Smooth muscle cell (in vitro differentiated cells): ENCODE measurements around the gene CD99. TPM values are rescaled to one million over a fixed set of nuclear protein-coding genes. Genes with fewer than 3 reads are reported as not detected.
"Not testable (repeated sequence)": the region's sequence is repeated elsewhere in the genome, so short reads cannot be mapped to it uniquely, and the experiment has no call there.

Experiments used
- DNase-seq: peaks from one replicate; lab custom pipeline; 2025; ENCODE audit not compliant: unreplicated experiment; lab: John Stamatoyannopoulos, UW
- H2AFZ ChIP-seq: fragments of 200-600 bp; sonication (generic); 2 replicates; pipeline ENCODE4 v1.6.0; 2016; ENCODE audit warnings: antibody characterized with exemption, low read depth, mild to moderate bottlenecking
- H3F3A ChIP-seq: fragments of 200-600 bp; sonication (generic); 2 replicates; pipeline ENCODE4 v1.6.0; 2017; ENCODE audit warnings: antibody characterized with exemption, low read depth
- H3K27ac ChIP-seq: fragments of 200-600 bp; sonication (generic); 2 replicates; pipeline ENCODE4 v1.5.1; 2016; ENCODE audit warnings: low read depth, mild to moderate bottlenecking
- H3K27me3 ChIP-seq: fragments of 200-600 bp; sonication (generic); 2 replicates; pipeline ENCODE4 v1.6.1; 2016; ENCODE audit warnings: low read depth, mild to moderate bottlenecking
- H3K36me3 ChIP-seq: fragments of 200-600 bp; sonication (generic); 2 replicates; pipeline ENCODE4 v1.5.1; 2016; ENCODE audit warnings: low read depth
- H3K4me1 ChIP-seq: fragments of 200-600 bp; sonication (generic); 2 replicates; pipeline ENCODE4 v1.5.1; 2016; ENCODE audit warnings: low read depth
- H3K4me2 ChIP-seq: fragments of 200-600 bp; sonication (generic); 2 replicates; pipeline ENCODE4 v1.6.0; 2016; ENCODE audit warnings: mild to moderate bottlenecking
- H3K4me3 ChIP-seq: fragments of 200-600 bp; sonication (generic); 2 replicates; pipeline ENCODE4 v1.5.1; 2016; ENCODE audit warnings: mild to moderate bottlenecking
- H3K79me2 ChIP-seq: fragments of 200-600 bp; sonication (generic); 2 replicates; pipeline ENCODE4 v1.6.0; 2016; ENCODE audit warnings: low read depth, mild to moderate bottlenecking
- H3K9ac ChIP-seq: fragments of 200-600 bp; sonication (generic); 2 replicates; pipeline ENCODE4 v1.6.0; 2016; ENCODE audit warnings: low read depth
- H3K9me3 ChIP-seq: fragments of 200-600 bp; sonication (generic); replicated peaks from 2 replicates; pipeline ENCODE4 v1.5.1; 2016; ENCODE audit warnings: low read depth
- H4K20me1 ChIP-seq: fragments of 200-600 bp; sonication (generic); 2 replicates; pipeline ENCODE4 v1.6.0; 2016; ENCODE audit warnings: low read depth
- WGBS: methylation state at CpG from one replicate; pipeline ENCODE4 v1.1.7; 2016; ENCODE audit warnings: low lambda C conversion rate; 5-methylcytosine and 5-hydroxymethylcytosine counted together
- polyA plus RNA-seq: library from polyadenylated mRNA; unstranded; fragments of >200 nt; fragmentation: Nextera tagmentation; extraction: Ambion mirVana; gene quantifications from 2 replicates; pipeline ENCODE4 v1.2.1, GENCODE V29; 2016
- total RNA-seq: library from RNA; depleted of rRNA; stranded (reverse); fragments of >200 nt; gene quantifications from 2 replicates; pipeline ENCODE4 v1.2.3, GENCODE V29; 2014
- TF ChIP-seq, protein P1 (sequence below): fragments of 200-600 bp; sonication (generic); IDR thresholded peaks from 2 replicates; pipeline ENCODE4 v1.5.1; 2017; ENCODE audit warnings: borderline replicate concordance, mild to moderate bottlenecking, antibody characterized with exemption; ENCODE audit not compliant: insufficient read depth, poor library complexity, severe bottlenecking

The CD99 gene
- total and polyA plus RNA-seq, 2 experiments from 2014 or later = 647 to 1,373 TPM

DNA sequence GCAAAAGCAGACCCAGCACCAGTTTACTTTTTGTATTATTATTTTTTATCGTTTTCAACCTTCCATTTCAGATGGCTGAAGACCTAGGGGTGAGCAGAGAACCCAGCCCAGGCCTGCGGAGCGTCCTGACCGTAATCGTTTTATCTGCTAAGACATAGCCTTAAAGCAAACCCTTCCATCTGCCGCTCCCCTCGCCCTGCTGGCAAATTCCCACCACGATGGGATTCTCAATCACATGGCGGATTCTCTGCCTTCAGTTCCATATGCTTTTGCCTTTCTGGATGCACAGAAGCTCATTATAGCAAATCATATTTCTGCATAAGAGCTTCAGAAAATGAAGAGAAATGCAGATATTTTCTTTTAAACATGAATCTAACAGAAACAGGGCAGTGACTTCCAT is 42.2 kb downstream of the CD99 start:
- Histone ChIP-seq H4K20me1 (peaks cover 4% of the 10 kb centered on the region), H3K27ac (no peak overlapping the region), H3K27me3 (no peaks in the 10 kb centered on the region), H3K4me1 (no peaks in the 10 kb centered on the region), H2AFZ (no peak overlapping the region), H3K9me3 (no peaks in the 10 kb centered on the region), H3F3A (peaks cover 8% of the 10 kb centered on the region), H3K36me3 (peaks cover 24% of the 10 kb centered on the region), H3K4me3 (no peak overlapping the region), H3K4me2 (no peak overlapping the region), H3K9ac (no peak overlapping the region), H3K79me2 (peaks cover 28% of the 10 kb centered on the region)
- TF ChIP-seq, protein P1, sequence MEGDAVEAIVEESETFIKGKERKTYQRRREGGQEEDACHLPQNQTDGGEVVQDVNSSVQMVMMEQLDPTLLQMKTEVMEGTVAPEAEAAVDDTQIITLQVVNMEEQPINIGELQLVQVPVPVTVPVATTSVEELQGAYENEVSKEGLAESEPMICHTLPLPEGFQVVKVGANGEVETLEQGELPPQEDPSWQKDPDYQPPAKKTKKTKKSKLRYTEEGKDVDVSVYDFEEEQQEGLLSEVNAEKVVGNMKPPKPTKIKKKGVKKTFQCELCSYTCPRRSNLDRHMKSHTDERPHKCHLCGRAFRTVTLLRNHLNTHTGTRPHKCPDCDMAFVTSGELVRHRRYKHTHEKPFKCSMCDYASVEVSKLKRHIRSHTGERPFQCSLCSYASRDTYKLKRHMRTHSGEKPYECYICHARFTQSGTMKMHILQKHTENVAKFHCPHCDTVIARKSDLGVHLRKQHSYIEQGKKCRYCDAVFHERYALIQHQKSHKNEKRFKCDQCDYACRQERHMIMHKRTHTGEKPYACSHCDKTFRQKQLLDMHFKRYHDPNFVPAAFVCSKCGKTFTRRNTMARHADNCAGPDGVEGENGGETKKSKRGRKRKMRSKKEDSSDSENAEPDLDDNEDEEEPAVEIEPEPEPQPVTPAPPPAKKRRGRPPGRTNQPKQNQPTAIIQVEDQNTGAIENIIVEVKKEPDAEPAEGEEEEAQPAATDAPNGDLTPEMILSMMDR = no peak
- 97% methylated on average over 9 of the region's 9 CpGs for WGBS
- DNase-seq = no peak

DNA sequence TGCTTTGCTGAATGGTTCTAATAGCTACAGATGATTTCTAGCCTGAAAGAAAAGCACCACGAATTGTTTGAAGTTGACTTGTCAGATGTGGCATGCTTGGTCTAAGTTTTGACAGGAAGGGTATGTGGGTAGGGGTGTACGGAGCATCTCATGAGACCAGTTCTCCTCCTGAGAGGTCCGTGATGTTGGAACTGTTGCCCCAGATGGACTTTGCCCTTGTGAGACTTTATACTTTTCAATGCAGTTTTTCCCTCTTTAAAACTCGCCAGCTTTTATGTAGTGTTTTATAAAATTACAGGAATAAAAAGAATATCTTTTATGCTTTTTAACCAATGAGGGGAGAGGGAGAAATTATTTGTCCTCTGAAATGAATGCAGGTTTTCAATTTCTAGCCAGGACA is 44.2 kb downstream of the CD99 start:
- TF ChIP-seq, protein P1 = no peak
- H3F3A ChIP-seq = peaks cover 8% of the 10 kb centered on the region
- peaks cover 19% of the 10 kb centered on the region for H3K36me3 ChIP-seq
- no peak overlapping the region for H3K27ac ChIP-seq
- no peak overlapping the region for H2AFZ ChIP-seq
- no peak overlapping the region for H3K4me3 ChIP-seq
- H3K4me2 ChIP-seq = no peak overlapping the region
- 99% methylated on average over 4 of the region's 4 CpGs for WGBS
- no peak overlapping the region for H3K9ac ChIP-seq
- H3K79me2 ChIP-seq = peaks cover 13% of the 10 kb centered on the region
- H3K4me1 ChIP-seq = no peaks in the 10 kb centered on the region
- H3K27me3 ChIP-seq = no peaks in the 10 kb centered on the region
- peaks cover 4% of the 10 kb centered on the region for H4K20me1 ChIP-seq
- H3K9me3 ChIP-seq = no peaks in the 10 kb centered on the region
- DNase-seq = no peak

DNA sequence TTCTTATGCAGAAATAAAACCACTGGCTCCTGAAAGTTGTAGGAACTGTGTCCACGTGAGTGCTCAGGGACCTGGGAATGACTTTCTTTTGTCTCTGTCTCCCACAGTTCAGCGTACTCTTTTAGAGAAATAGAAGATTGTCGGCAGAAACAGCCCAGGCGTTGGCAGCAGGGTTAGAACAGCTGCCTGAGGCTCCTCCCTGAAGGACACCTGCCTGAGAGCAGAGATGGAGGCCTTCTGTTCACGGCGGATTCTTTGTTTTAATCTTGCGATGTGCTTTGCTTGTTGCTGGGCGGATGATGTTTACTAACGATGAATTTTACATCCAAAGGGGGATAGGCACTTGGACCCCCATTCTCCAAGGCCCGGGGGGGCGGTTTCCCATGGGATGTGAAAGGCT is 49.6 kb downstream of the CD99 start:
- WGBS = 98% methylated on average over 11 of the region's 11 CpGs
- Histone ChIP-seq H3F3A (peaks cover 17% of the 10 kb centered on the region), H3K36me3 (peaks cover 9% of the 10 kb centered on the region), H3K79me2 (no peaks in the 10 kb centered on the region), H4K20me1 (no peaks in the 10 kb centered on the region), H3K27me3 (no peaks in the 10 kb centered on the region), H3K9ac (no peak overlapping the region), H3K9me3 (no peaks in the 10 kb centered on the region), H3K4me2 (no peak overlapping the region), H3K4me3 (no peak overlapping the region), H2AFZ (no peak overlapping the region), H3K27ac (no peak overlapping the region), H3K4me1 (no peaks in the 10 kb centered on the region)
- no peak for DNase-seq
- TF ChIP-seq, protein P1 = no peak

DNA sequence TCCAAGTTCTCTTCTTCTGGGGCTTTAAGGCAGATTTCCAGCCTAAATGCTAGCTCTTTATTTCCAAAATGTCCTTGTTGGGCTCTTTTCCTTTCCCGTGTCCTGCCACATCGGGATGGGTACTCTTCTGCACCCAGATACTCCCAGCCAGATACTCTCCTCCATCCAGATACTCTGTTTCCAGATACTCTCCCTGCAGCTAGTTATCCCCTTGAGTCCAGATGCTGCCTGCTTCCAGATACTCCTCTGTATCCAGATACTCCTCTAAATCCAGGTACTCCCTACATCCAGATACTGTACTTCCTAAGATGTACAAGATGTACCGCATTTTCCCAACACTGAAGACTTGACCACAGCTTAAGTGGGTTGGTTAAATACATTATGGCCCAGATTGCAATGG is 50.3 kb downstream of the CD99 start:
- Histone ChIP-seq H3K4me2 (no peak overlapping the region), H3K27me3 (no peaks in the 10 kb centered on the region), H3F3A (peaks cover 17% of the 10 kb centered on the region), H3K9me3 (no peaks in the 10 kb centered on the region), H2AFZ (no peak overlapping the region), H3K4me3 (no peak overlapping the region), H4K20me1 (no peaks in the 10 kb centered on the region), H3K9ac (no peak overlapping the region), H3K4me1 (no peaks in the 10 kb centered on the region), H3K27ac (no peak overlapping the region), H3K79me2 (no peaks in the 10 kb centered on the region), H3K36me3 (peaks cover 9% of the 10 kb centered on the region)
- TF ChIP-seq, protein P1 = no peak
- no peak for DNase-seq
- 98% methylated on average over 3 of the region's 3 CpGs for WGBS

DNA sequence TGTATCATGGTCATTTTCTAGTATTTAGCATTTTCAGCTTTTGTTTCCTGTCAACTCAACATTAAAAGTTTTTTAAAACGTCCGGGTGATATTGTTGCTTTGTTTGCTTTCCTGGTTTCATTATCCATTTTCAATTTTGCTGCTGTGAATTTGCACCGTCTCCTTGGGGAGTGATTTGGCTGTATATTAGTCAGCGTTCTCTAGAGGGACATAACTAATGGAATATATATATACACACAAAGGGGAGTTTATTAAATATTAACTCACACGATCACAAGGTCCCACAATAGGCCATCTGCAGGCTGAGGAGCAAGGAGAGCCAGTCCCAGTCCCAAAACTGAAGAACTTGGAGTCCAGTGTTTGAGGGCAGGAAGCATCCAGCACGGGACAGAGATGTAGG is 55.2 kb downstream of the CD99 start:
- H3K4me2 ChIP-seq, H3K27me3 ChIP-seq, H3K9ac ChIP-seq, H3K9me3 ChIP-seq, H2AFZ ChIP-seq, H4K20me1 ChIP-seq, H3K36me3 ChIP-seq, DNase-seq, H3K79me2 ChIP-seq, H3K4me3 ChIP-seq, H3K4me1 ChIP-seq: not testable (repeated sequence)
- peak overlapping the region; percentile 14 for H3K27ac ChIP-seq
- peaks cover 17% of the 10 kb centered on the region for H3F3A ChIP-seq
- WGBS = 91% methylated on average over 6 of the region's 6 CpGs
